Uterus (tissue), 4 donors: ENCODE measurements around the gene GLB1L2. TPM values are rescaled to one million over a fixed set of nuclear protein-coding genes. Genes with fewer than 3 reads are reported as not detected.
"Not testable (repeated sequence)": the region's sequence is repeated elsewhere in the genome, so short reads cannot be mapped to it uniquely, and the experiment has no call there.

Experiments
- DNase-seq, 2 donors: peaks; one replicate each; pipeline ENCODE4 v3.0.0-alpha.2; 2019 to 2020
- H3K27ac ChIP-seq, 2 donors: fragments of 200-600 bp; sonication (generic); 1 replicate in 1 of 2; 2 replicates in 1 of 2; pipeline ENCODE4 v1.5.1; 2016 to 2018
- H3K27me3 ChIP-seq, 2 donors: fragments of 200-600 bp; sonication (generic); one replicate each; pipeline ENCODE4 v1.5.1; 2018 to 2019; ENCODE audit warnings: control low read depth in 1 of 2
- H3K36me3 ChIP-seq, 2 donors: fragments of 200-600 bp; sonication (generic); one replicate each; pipeline ENCODE4 v1.5.1; 2019; ENCODE audit warnings: control low read depth in 1 of 2
- H3K4me1 ChIP-seq, 2 donors: fragments of 200-600 bp; sonication (generic); one replicate each; pipeline ENCODE4 v1.5.1; 2018 to 2019; ENCODE audit warnings: control low read depth in 1 of 2
- H3K4me3 ChIP-seq, 2 donors: fragments of 200-600 bp; sonication (generic); 1 replicate in 1 of 2; 2 replicates in 1 of 2; pipeline ENCODE4 v1.5.1; 2018 to 2019; ENCODE audit warnings: mild to moderate bottlenecking in 1 of 2
- H3K9me3 ChIP-seq, 2 donors: fragments of 200-600 bp; sonication (generic); one replicate each; pipeline ENCODE4 v1.5.1; 2019; ENCODE audit warnings: control low read depth in 1 of 2
- CTCF ChIP-seq, 4 experiments: fragments of 200-600 bp in 2 of 4; fragments of 450-650 bp in 2 of 4; sonication (generic) in 2 of 4; IDR thresholded peaks; one replicate each; pipeline ENCODE4 v1.5.1; 2016 to 2019; ENCODE audit warnings: antibody characterized with exemption in 4 of 4, mild to moderate bottlenecking in 2 of 4, moderate library complexity in 1 of 4
- POLR2A ChIP-seq, 2 donors: fragments of 450-650 bp; IDR thresholded peaks; one replicate each; pipeline ENCODE4 v1.6.1; 2016; ENCODE audit warnings: antibody characterized with exemption in 2 of 2, mild to moderate bottlenecking in 1 of 2, moderate library complexity in 1 of 2
- intact Hi-C: fragments of 100-400 bp; cut with DNase I; formaldehyde crosslinking; loops from one replicate; pipeline ENCODE4 v1.15.1; 2023; ENCODE audit warnings: low total_unique reads
- total RNA-seq, 4 donors: library from RNA; depleted of rRNA in 3 of 4; stranded (reverse); fragments of >200 nt in 3 of 4; gene quantifications; one replicate each; pipeline versions ENCODE4 v1.1.0 to v1.2.4, GENCODE V29; 2014 to 2023
- donor health status: DM: yes; HTN: yes; CAD: no.

The GLB1L2 gene
- 10 to 100 TPM in 2 of 4 donors, 1 to 10 TPM in 2; 5.0 to 28.2 (median 16.7) TPM for total RNA-seq

GRCh38 chr11:134331354-134332188, at the start of gene GLB1L2:
Gene GLB1L2, plus strand, starts transcription at chr11:134331988. Its CDS starts 74 bp downstream, at chr11:134332062.
- H3K27ac ChIP-seq, result peak within 1 kb of the TSS; percentile 11 to 38
- DNase-seq, result peak; percentile 73 to 81
- no peaks in the 10 kb centered on the region for H3K9me3 ChIP-seq
- H3K27me3 ChIP-seq, result no peaks in the 10 kb centered on the region
- no peaks in the 10 kb centered on the region for H3K36me3 ChIP-seq
- no peak for TF ChIP-seq CTCF (IDR thresholded peaks at IDR 0.05)
- TF ChIP-seq POLR2A (IDR thresholded peaks at IDR 0.05), result no peak
- peak within 1 kb of the TSS; percentile 45 to 52 for H3K4me3 ChIP-seq
- intact Hi-C loops, result no loop called here
- peaks cover 0 to 6% of the 10 kb centered on the region in 2 donors for H3K4me1 ChIP-seq

- Histone ChIP-seq H3K4me1 (no peaks in the 10 kb centered on the region), H3K9me3 (peaks cover 0 to 4% of the 10 kb centered on the region in 2 donors), H3K36me3 (no peaks in the 10 kb centered on the region), H3K4me3 (no peak overlapping the region), H3K27me3 (peaks cover 0 to 3% of the 10 kb centered on the region in 2 donors), H3K27ac (no peak overlapping the region)
- no peak for TF ChIP-seq CTCF (IDR thresholded peaks at IDR 0.05)
- no peak for TF ChIP-seq POLR2A (IDR thresholded peaks at IDR 0.05)
- intact Hi-C loops, result no loop called here
- DNase-seq, result no peak
These were observed 49.4 kb upstream of the GLB1L2 start for GRCh38 chr11:134282121-134283045.

GRCh38 chr11:134283461-134284230, 48.1 kb upstream of the GLB1L2 start:
- Histone ChIP-seq H3K27ac (no peak overlapping the region), H3K9me3 (no peaks in the 10 kb centered on the region), H3K4me1 (no peaks in the 10 kb centered on the region), H3K27me3 (no peaks in the 10 kb centered on the region), H3K36me3 (no peaks in the 10 kb centered on the region), H3K4me3 (no peak overlapping the region)
- intact Hi-C loops, result no loop called here
- TF ChIP-seq CTCF (IDR thresholded peaks at IDR 0.05) (no peak), POLR2A (IDR thresholded peaks at IDR 0.05) (no peak)
- no peak for DNase-seq

GRCh38 chr11:134284349-134284748, 47.4 kb upstream of the GLB1L2 start:
- H3K27ac ChIP-seq, H3K27me3 ChIP-seq, H3K9me3 ChIP-seq, intact Hi-C loops, H3K4me1 ChIP-seq, H3K4me3 ChIP-seq, H3K36me3 ChIP-seq, DNase-seq: not testable (repeated sequence)

- Histone ChIP-seq H3K4me3 (no peak overlapping the region), H3K27ac (no peak overlapping the region), H3K4me1 (no peaks in the 10 kb centered on the region), H3K9me3 (no peaks in the 10 kb centered on the region), H3K27me3 (no peaks in the 10 kb centered on the region), H3K36me3 (no peaks in the 10 kb centered on the region)
- DNase-seq, result no peak
- intact Hi-C loops, result no loop called here
- TF ChIP-seq POLR2A (IDR thresholded peaks at IDR 0.05), result no peak
- TF ChIP-seq CTCF (IDR thresholded peaks at IDR 0.05), result no peak
These were observed 44.2 kb upstream of the GLB1L2 start for GRCh38 chr11:134287561-134287960.
